GM12891 (cell line): ENCODE data around the gene BTG3.

Experiments
- DNase-seq: peaks from one replicate; pipeline ENCODE4 v3.0.0; 2011; ENCODE audit warnings: low spot score; ENCODE audit not compliant: insufficient read length
- FAIRE-seq: peaks from 2 replicates; lab custom pipeline; 2011; peaks lifted over from hg19 to GRCh38; lab: Jason Lieb, UNC
- PAX5 ChIP-seq: IDR thresholded peaks from 2 replicates; pipeline ENCODE4 v1.6.1; 2011; ENCODE audit warnings: low read length, moderate library complexity, mild to moderate bottlenecking; ENCODE audit not compliant: insufficient read depth, severe bottlenecking
- POLR2A ChIP-seq: IDR thresholded peaks from 2 replicates; pipeline ENCODE4 v1.6.1; 2011; ENCODE audit warnings: low read depth, low read length, control low read depth
- POLR2AphosphoS5 ChIP-seq: IDR thresholded peaks from 2 replicates; pipeline ENCODE4 v1.6.1; 2011; ENCODE audit warnings: low read depth, low read length, control low read depth
- POU2F2 ChIP-seq: IDR thresholded peaks from 2 replicates; pipeline ENCODE4 v1.6.1; 2011; ENCODE audit warnings: low read depth, mild to moderate bottlenecking, control low read depth, low read length, moderate library complexity
- SPI1 ChIP-seq: IDR thresholded peaks from 2 replicates; pipeline ENCODE4 v1.6.1; 2011; ENCODE audit warnings: low read depth, low read length, control low read depth
- TAF1 ChIP-seq: IDR thresholded peaks from 2 replicates; pipeline ENCODE4 v1.6.1; 2011; ENCODE audit warnings: low read depth, low read length, control low read depth

BTG3 gene

GRCh38 chr21:17631195-17631594, 18.5 kb upstream of the BTG3 start:
- TF ChIP-seq POLR2AphosphoS5 (no peak), TAF1 (no peak), PAX5 (no peak)
- no peak for FAIRE-seq
- no peak for DNase-seq

GRCh38 chr21:17622018-17622417, 9.3 kb upstream of the BTG3 start:
- no peak for DNase-seq
- no peak for FAIRE-seq
- no peak for TF ChIP-seq POU2F2

GRCh38 chr21:17616831-17617230, 4.1 kb upstream of the BTG3 start:
- TF ChIP-seq TAF1 (no peak), PAX5 (no peak), POLR2AphosphoS5 (no peak), SPI1 (no peak), POU2F2 (no peak), POLR2A (no peak)
- FAIRE-seq, result no peak
- DNase-seq, result no peak

GRCh38 chr21:17613242-17613676, 558 bp upstream of the BTG3 start:
- peak; percentile 20 for DNase-seq
- peak; percentile 71 for FAIRE-seq
- TF ChIP-seq TAF1 (no peak), POLR2AphosphoS5 (no peak), POU2F2 (no peak)

- TF ChIP-seq SPI1, result no peak
- no peak for TF ChIP-seq POLR2A
- no peak for TF ChIP-seq POLR2AphosphoS5
- no peak for DNase-seq
- no peak for FAIRE-seq
Measured at GRCh38 chr21:17612023-17612564, 607 bp downstream of the BTG3 start.

- peak; percentile 32 for DNase-seq
- peak; percentile 75 for FAIRE-seq
- TF ChIP-seq POLR2A, result 0 out of 2 replicates have a peak, but pooled peaks have one; percentile 16
- TF ChIP-seq PAX5, result no peak
- TF ChIP-seq TAF1, result no peak
- TF ChIP-seq SPI1, result no peak
- TF ChIP-seq POU2F2, result peak; percentile 56; the same call in 1 of the 2 replicates
Measured at GRCh38 chr21:17611414-17612022, 1.2 kb downstream of the BTG3 start.

- DNase-seq (no peak), FAIRE-seq (no peak)
- no peak for TF ChIP-seq PAX5
- TF ChIP-seq POLR2A, result no peak
- TF ChIP-seq POLR2AphosphoS5, result no peak
- no peak for TF ChIP-seq TAF1
- no peak for TF ChIP-seq SPI1
- TF ChIP-seq POU2F2, result no peak
Measured at GRCh38 chr21:17610911-17611310, 1.8 kb downstream of the BTG3 start.

GRCh38 chr21:17609681-17610080, 3.0 kb downstream of the BTG3 start:
- no peak for TF ChIP-seq POLR2AphosphoS5
- no peak for TF ChIP-seq SPI1
- TF ChIP-seq POLR2A, result no peak
- TF ChIP-seq PAX5, result no peak
- no peak for TF ChIP-seq TAF1
- TF ChIP-seq POU2F2, result no peak
- FAIRE-seq (no peak), DNase-seq (no peak)

GRCh38 chr21:17607684-17608083, 5.0 kb downstream of the BTG3 start:
- FAIRE-seq, result no peak
- TF ChIP-seq SPI1 (no peak), POU2F2 (no peak), PAX5 (no peak), TAF1 (no peak), POLR2A (no peak)
- no peak for DNase-seq

GRCh38 chr21:17602874-17603273, 9.8 kb downstream of the BTG3 start:
- TF ChIP-seq SPI1 (no peak), TAF1 (no peak), PAX5 (no peak), POLR2AphosphoS5 (no peak)
- DNase-seq (no peak), FAIRE-seq (no peak)

- TF ChIP-seq SPI1 (peak; percentile 84), POU2F2 (no peak), TAF1 (no peak), PAX5 (no peak)
- peak; percentile 67 for FAIRE-seq
Measured at GRCh38 chr21:17598437-17598836, 14.3 kb downstream of the BTG3 start.

More at GRCh38 chr21:17598437-17598836, 14.3 kb downstream of the BTG3 start:
- peak; percentile 7 for DNase-seq
